Right ventricle myocardium inferior (tissue), 1 donor: ENCODE data around the gene LRP2BP. TPM values are rescaled to one million over a fixed set of nuclear protein-coding genes. Genes with fewer than 3 reads are reported as not detected.

ENCODE experiments used
- ATAC-seq: fragments of 200-7000 bp; cut with Tn5 transposase; one replicate; pipeline ENCODE4 v1.9.1; 2020; ENCODE audit warnings: mild to moderate bottlenecking, moderate library complexity
- DNase-seq: peaks from one replicate; pipeline ENCODE4 v3.0.0; 2021; ENCODE audit errors: missing footprints
- intact Hi-C: fragments of 100-400 bp; cut with DNase I; formaldehyde crosslinking; loops from one replicate; pipeline ENCODE4 v1.11.0; 2022
- long read RNA-seq: library from polyadenylated mRNA; unstranded; transcript quantifications from one replicate; pipeline ENCODE4 v2.0.0, GENCODE V29; 2021
- total RNA-seq: library from RNA; stranded (reverse); fragmentation: NEBNext Ultra II Directional; extraction: Animal tissue kit (Norgen Biotek cat#: 25700); gene quantifications from one replicate; pipeline ENCODE4 v1.2.1, GENCODE V29; 2021
- donor health status: DM: no; HTN: yes; CAD: no; lungs with severe emphysema.

Gene LRP2BP
- total RNA-seq, result 2.4 TPM
- long read RNA-seq, partial matches to known transcripts, result 0 of 2 reads
- long read RNA-seq, other reads (novel, unspliced or antisense), result 2 of 2 reads

DNA sequence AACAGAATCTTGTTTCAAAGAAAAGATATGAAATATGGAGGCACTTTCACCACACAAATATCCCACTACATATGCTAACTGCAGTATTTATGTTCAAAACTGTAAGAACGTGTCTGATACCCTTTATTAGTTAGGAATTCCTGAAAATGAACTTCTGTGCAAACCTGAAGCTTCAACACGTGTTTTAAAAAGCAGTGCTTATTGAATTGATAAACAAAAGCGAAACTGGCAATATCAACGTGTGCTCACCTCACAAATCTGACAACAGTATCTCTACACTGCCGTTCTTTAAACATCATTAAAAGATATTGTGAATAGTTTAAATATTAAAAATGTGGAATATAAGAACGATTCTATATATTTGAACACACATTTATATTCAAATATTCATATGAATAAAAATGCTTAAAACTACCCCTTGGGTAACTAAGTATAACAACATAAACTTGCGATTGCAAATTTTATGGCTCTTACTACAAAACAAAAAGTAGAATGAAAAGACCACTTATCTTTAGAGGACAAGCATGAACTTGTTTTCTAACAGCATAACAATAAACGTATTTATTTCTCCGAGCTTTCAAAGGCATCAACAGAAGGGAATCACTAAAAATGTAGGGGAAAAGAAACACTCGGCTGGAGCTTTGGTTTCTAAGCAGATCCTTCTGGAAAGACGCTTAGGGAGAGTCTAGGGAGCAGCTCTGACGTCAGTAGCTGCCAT, at the start of gene LRP2BP:
Gene LRP2BP (minus strand): TSS at position 687 of the 718 bp plus-strand sequence. CDS start 17,738 bp downstream, outside the sequence.
- DNase-seq, result no peak
- intact Hi-C loops, result loop anchor here (10.0 kb wide), 2 partner anchors 199 to 251 kb away; partner anchors contain the start of gene SLC25A4
- no peak for ATAC-seq

DNA sequence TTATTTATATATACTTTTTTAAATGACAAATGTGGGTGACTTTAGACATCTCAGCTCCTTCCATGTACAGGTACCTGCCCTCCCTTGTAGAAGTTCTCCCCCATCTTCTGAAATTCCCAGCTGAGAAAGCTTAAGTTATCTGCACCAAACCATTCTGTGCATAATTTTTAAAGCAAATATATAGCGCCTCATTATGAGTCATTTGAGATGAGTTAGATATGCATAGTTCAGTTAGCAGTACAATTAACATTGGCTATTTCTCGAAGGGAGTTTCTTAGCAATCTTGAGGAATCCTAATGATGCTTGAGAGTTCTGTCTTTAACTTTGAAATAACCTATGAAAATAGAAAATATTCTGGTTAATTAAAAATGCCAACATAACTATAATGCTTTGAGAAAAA, 49.5 kb upstream of the LRP2BP start:
- DNase-seq, result no peak
- intact Hi-C loops, result no loop called here
- ATAC-seq, result no peak

DNA sequence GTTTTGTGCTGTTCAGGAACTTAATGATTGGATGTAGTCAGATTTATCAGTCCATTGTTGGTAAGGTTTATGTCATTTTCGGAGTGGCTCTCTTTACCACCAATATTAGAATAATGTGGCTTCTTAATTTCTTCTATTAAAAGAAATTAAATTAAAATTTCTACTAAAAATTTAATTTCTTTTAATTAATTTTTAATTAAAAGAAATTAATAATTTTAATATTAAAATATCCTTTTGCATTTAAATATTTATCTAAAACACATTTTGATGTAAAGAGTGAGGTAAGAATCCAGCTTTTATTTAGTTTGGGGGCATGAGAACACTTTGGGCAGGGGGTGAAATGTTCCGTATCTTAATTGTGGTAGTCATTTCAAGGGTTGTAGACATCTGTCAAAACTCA, 45.8 kb upstream of the LRP2BP start:
- intact Hi-C loops, result no loop called here
- no peak for DNase-seq
- ATAC-seq, result no peak

DNA sequence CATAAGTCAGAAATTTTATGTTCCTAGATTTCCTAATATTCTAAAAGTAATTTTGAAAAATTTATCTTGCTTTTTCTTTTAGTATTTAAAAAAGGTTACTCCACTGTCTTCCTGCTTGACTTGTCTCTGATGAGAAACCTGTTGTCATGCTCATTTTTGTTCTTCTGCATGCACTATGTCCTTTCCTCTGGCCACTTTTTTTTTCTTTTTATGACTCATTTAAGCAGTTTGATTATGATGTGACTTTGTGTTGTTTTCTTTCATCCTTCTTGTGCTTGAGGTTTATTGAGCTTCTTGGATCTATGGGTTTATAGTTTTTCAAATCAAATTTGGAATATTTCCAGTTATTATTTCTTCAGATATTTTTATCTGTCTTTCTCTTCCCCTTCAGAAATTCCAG, 42.1 kb upstream of the LRP2BP start:
- DNase-seq, result no peak
- intact Hi-C loops, result no loop called here
- ATAC-seq, result no peak

GRCh38 chr4:185435466-185435865, 39.7 kb upstream of the LRP2BP start:
- intact Hi-C loops, result no loop called here
- ATAC-seq (no peak), DNase-seq (no peak)

- intact Hi-C loops, result no loop called here
- ATAC-seq (no peak), DNase-seq (no peak)
These were observed 33.9 kb upstream of the LRP2BP start for GRCh38 chr4:185429660-185430059.

GRCh38 chr4:185426960-185427688, 31.4 kb upstream of the LRP2BP start:
- ATAC-seq (no peak), DNase-seq (no peak)
- intact Hi-C loops, result no loop called here

- DNase-seq (peak; percentile 95), ATAC-seq (peak; percentile 97)
- intact Hi-C loops, result loop anchor here (2.0 kb wide), 2 partner anchors 29 to 45 kb away; partner anchors contain the start of genes ANKRD37 and CCDC110
These were observed 30.1 kb upstream of the LRP2BP start, which contains the start of gene UFSP2 for GRCh38 chr4:185425647-185426352. UFSP2 (minus strand) TSS chr4:185425964; CDS start chr4:185425868, 96 bp downstream.

DNA sequence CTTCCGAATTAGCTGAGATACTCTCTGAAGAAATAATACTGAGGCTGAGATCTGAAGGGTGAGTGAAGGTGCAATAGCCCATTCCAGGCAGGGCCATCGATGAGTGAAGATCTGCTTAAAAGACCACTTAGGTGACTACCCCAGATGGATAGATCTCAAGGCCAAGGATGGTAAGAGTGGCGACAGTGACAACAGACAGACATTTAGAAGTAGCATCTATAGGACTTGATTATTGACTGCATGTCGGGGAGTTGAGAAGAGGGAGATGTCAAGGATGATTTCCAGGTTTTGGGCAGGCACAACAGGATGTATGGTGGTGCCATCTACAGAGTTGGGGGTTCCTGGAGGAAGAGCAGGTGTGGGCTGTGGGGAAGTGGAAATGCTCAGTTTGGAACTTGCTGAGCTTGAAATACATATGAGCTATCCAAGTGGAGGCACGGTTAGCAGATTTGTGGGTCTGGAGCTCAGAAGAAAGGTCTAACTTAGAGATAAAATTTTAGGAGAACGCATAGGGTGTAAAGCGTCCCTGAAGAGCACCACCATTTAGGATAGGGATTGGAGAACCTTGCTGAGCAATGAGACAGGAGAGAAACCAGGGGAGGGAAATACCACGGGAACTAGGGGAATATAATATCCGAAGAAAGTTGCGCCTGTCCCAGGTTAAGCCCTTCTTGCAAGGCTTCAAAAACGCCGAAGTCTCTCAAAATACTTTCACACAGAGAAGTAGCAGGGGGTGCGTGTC, 29.4 kb upstream of the LRP2BP start:
- peak; percentile 23 for ATAC-seq
- DNase-seq, result no peak
- intact Hi-C loops, result loop anchor here (2.0 kb wide), 2 partner anchors 28 to 46 kb away; partner anchors contain the start of genes ANKRD37 and CCDC110

- DNase-seq (no peak), ATAC-seq (no peak)
- intact Hi-C loops, result no loop called here
These were observed 25.8 kb upstream of the LRP2BP start for GRCh38 chr4:185421366-185422124.

GRCh38 chr4:185416955-185417354, 21.2 kb upstream of the LRP2BP start:
- peak; percentile 62 for ATAC-seq
- no peak for DNase-seq
- intact Hi-C loops, result no loop called here

DNA sequence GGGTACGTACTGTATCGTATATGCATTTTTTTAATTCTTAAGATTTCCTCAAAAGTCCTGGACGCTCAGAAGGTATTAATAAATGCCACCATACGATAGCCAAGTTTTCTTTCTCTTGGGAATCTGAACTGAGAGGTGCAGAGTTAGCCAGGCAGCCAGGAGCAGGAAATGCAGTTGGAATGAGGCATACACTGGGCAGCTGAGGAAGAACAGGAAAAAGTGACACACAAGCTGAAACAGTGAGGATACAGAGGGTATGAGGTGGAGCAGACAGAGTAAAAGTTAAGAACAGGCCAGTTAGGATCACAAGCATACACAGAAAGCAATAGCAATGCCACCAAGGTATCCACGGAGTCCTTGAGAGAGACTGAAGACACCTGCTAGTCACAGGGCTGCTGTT, 16.7 kb upstream of the LRP2BP start:
- intact Hi-C loops, result no loop called here
- ATAC-seq (no peak), DNase-seq (no peak)

DNA sequence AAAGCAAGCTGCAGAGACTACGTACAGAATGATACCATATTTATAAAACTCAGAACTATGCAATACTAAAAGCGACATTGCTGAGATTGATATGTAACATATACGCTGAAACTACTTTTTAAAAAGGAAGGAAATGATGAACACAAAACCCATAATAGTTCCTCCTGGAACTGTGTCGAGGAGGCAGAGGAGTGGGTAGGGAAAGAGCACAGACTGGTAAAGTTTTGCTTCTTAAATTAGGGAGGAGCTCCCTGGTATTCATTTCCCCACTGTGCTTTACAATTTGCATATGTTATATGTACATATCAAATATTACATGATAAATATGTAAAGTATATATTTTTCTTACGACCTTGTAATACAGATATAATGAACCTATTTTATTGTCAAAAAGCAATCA, 16.1 kb upstream of the LRP2BP start:
- DNase-seq, result no peak
- no peak for ATAC-seq
- intact Hi-C loops, result no loop called here

GRCh38 chr4:185408432-185408831, 12.7 kb upstream of the LRP2BP start:
- intact Hi-C loops, result no loop called here
- ATAC-seq (no peak), DNase-seq (no peak)

- intact Hi-C loops, result no loop called here
- no peak for ATAC-seq
These were observed 9.7 kb upstream of the LRP2BP start for GRCh38 chr4:185405296-185405999.

GRCh38 chr4:185404031-185404430, 8.3 kb upstream of the LRP2BP start:
- no peak for ATAC-seq
- DNase-seq, result no peak
- intact Hi-C loops, result no loop called here

More at GRCh38 chr4:185405296-185405999, 9.7 kb upstream of the LRP2BP start:
- DNase-seq, result no peak

GRCh38 chr4:185399466-185399865, 3.7 kb upstream of the LRP2BP start:
- DNase-seq, result no peak
- intact Hi-C loops, result loop anchor here (10.0 kb wide), 2 partner anchors 195 to 255 kb away; partner anchors contain the start of gene SLC25A4
- no peak for ATAC-seq
